ENCODE results near the gene GNAQ. TPM values are rescaled to one million over a fixed set of nuclear protein-coding genes. Genes with fewer than 3 reads are reported as not detected.
A peak's percentile ranks its signal among the peaks of the same experiment; 100 is the strongest.

The GNAQ gene
- polyA plus RNA-seq, 2 of the 4 experiments (the other 2 are of a cell fraction): 17.9 to 60.0 TPM

DNA sequence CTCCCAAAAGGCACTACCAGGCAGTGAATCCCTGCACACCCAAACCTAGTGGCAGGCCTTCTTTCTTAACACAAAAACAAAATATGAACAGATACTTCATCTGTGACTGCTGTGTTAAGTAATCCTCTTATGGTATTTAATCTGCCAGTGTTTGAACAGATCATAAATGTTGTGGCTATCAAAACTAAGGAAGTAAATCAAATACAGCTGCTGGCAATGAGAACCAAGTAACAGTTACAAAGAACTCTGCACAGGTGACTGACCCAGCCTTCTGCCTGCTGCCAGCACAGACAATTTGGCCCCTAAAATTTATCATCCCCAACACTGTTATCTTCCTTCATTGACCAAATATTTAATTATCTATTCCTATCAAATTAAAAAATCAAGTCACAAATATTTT is 78.0 kb downstream of the GNAQ start:
- ChIA-PET CTCF (no interaction called here), POLR2A (no interaction called here)
- Histone ChIP-seq H3K27ac (no peak overlapping the region), H3K4me3 (no peak overlapping the region), H3K4me2 (peak overlapping the region; percentile 54), H3K9me3 (no peaks in the 10 kb centered on the region), H3K4me1 (peaks cover 29% of the 10 kb centered on the region)
- DNase-seq (ENCODE audit: low read depth in 1 of 2, low spot score in 1 of 2) (no peak), ATAC-seq (peak; percentile 26 to 34; a peak in 3 of 6 replicates), FAIRE-seq (no peak)
- no peak for TF ChIP-seq ESRRA (IDR thresholded peaks at IDR 0.05; ENCODE audit: borderline replicate concordance, low read length)
- no peak for TF ChIP-seq FOSL2 (IDR thresholded peaks at IDR 0.05)
- TF ChIP-seq FOSL2 (CRISPR knock-in tag; IDR thresholded peaks at IDR 0.05): no peak
- no peak for TF ChIP-seq TFCP2L1 (CRISPR knock-in tag; IDR thresholded peaks at IDR 0.05)
- no peak for TF ChIP-seq RNF2 (IDR thresholded peaks at IDR 0.05; ENCODE audit: borderline replicate concordance, low read depth)
- no peak for TF ChIP-seq RAD21 (conservative IDR thresholded peaks at IDR 0.05 in 1 of 2, IDR thresholded peaks at IDR 0.05 in 1 of 2)
- TF ChIP-seq EHF (CRISPR knock-in tag; IDR thresholded peaks at IDR 0.05): no peak
- TF ChIP-seq BHLHE40 (IDR thresholded peaks at IDR 0.05; ENCODE audit: low read depth, low read length): no peak
- TF ChIP-seq FOSB (CRISPR knock-in tag; IDR thresholded peaks at IDR 0.05): no peak
- no peak for TF ChIP-seq BCL3 (IDR thresholded peaks at IDR 0.05)
- no peak for TF ChIP-seq HEYL (CRISPR knock-in tag; IDR thresholded peaks at IDR 0.05)
- no peak for TF ChIP-seq ZFP36 (IDR thresholded peaks at IDR 0.05; ENCODE audit: borderline replicate concordance, partially characterized antibody)
- TF ChIP-seq, protein P1, sequence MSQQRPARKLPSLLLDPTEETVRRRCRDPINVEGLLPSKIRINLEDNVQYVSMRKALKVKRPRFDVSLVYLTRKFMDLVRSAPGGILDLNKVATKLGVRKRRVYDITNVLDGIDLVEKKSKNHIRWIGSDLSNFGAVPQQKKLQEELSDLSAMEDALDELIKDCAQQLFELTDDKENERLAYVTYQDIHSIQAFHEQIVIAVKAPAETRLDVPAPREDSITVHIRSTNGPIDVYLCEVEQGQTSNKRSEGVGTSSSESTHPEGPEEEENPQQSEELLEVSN (IDR thresholded peaks at IDR 0.05; ENCODE audit: borderline replicate concordance, low read depth): no peak
- TF ChIP-seq CEBPB (IDR thresholded peaks at IDR 0.05): no peak
- TF ChIP-seq SREBF2 (IDR thresholded peaks at IDR 0.05): no peak
- TF ChIP-seq NPAS2 (CRISPR knock-in tag; IDR thresholded peaks at IDR 0.05; ENCODE audit: borderline replicate concordance): no peak
- no peak for TF ChIP-seq HOXA7 (CRISPR knock-in tag; IDR thresholded peaks at IDR 0.05)
- no peak for TF ChIP-seq SMC3 (IDR thresholded peaks at IDR 0.05)
- TF ChIP-seq PBX3 (IDR thresholded peaks at IDR 0.05): no peak

DNA sequence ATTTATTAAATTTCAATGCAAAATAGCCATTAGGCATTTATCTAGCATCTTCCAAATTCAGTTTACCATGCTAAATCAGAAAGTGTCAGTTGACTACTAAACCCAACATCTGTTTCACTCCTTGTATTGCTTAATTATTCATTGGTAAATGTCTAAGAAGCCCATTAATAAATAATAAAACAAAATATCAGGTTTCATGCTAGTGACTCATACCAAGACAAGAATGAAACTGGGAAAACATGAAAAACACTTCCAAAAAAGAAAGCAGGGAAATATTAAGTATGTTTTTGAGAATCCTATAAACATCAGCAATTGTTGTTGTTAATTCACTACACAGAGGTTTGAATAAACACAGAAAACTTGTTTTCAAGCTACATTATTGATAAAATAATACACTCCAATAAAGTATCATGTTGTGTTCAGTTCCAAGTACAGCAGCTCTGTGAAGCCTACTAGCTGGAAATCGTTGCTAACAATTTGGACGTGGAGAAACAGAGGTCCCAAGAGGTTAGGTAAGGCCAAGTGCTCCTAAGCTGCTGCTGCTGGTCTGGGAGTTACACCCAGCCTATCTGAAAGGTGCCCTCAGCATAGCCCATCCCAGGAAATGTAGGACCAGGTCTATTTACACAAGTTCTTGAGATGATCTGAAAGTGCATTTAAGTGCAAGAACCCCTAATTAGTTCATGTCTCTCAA is 78.8 kb downstream of the GNAQ start:
- TF ChIP-seq PBX3 (IDR thresholded peaks at IDR 0.05) (no peak), FOSL2 (IDR thresholded peaks at IDR 0.05) (no peak), FOSL2 (CRISPR knock-in tag; IDR thresholded peaks at IDR 0.05) (peak; percentile 25; the same call in 1 of the 2 replicates)
- DNase-seq (ENCODE audit: low read depth in 1 of 2, low spot score in 1 of 2) (no peak), FAIRE-seq (no peak), ATAC-seq (peak in 1 of 2 experiments; percentile 48; a peak in 3 of 6 replicates)
- Histone ChIP-seq H3K4me1 (peaks cover 29% of the 10 kb centered on the region), H3K4me3 (no peak overlapping the region), H3K9me3 (no peaks in the 10 kb centered on the region), H3K27ac (0 out of 6 replicates have a peak overlapping the region, but pooled peaks of 1 of the 2 experiments have one; percentile 34), H3K4me2 (peak overlapping the region; percentile 54)
- WGBS (ENCODE audit: missing lambda C conversion rate): 33% methylated on average over 2 of the region's 2 CpGs
- POLR2A ChIA-PET: no interaction called here
- CTCF ChIA-PET: interaction anchor here (1.3 to 1.6 kb wide), 2 partner anchors 24 to 82 kb away, joined by 3 to 4 read pairs; no protein-coding TSS in a partner anchor

DNA sequence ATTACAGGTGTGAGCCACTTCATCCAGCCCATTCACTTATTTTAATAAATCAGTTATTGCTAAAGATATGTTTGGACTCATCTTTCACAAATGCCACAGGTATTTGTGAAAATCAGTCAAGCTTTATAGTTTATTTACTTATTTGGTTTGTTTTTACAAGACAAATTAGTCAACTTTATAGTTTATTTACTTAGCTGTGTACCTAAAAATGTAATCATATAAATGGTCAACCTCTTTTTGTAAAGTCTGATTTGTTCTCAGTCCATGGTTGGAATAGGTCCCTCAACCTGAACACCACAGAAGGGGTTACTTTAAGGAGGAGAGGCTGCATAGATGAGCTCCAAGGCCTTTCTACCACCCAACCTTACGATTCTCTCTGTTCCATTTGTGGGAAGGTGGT is 80.2 kb downstream of the GNAQ start:
- ChIA-PET CTCF (interaction anchor here (1.0 to 1.3 kb wide), 2 partner anchors 26 to 95 kb away, joined by 3 to 4 read pairs; no protein-coding TSS in a partner anchor), POLR2A (no interaction called here)
- TF ChIP-seq POLR2A (IDR thresholded peaks at IDR 0.05; ENCODE audit: low read length): no peak
- TF ChIP-seq, protein P1 (IDR thresholded peaks at IDR 0.05; ENCODE audit: borderline replicate concordance, low read depth): no peak
- TF ChIP-seq HOXA7 (CRISPR knock-in tag; IDR thresholded peaks at IDR 0.05): no peak
- TF ChIP-seq SMC3 (IDR thresholded peaks at IDR 0.05): no peak
- no peak for TF ChIP-seq JUNB (IDR thresholded peaks at IDR 0.05)
- TF ChIP-seq KDM5A (IDR thresholded peaks at IDR 0.05): no peak
- no peak for TF ChIP-seq CHD4 (IDR thresholded peaks at IDR 0.05; ENCODE audit: borderline replicate concordance)
- no peak for TF ChIP-seq ELK1 (IDR thresholded peaks at IDR 0.05; ENCODE audit: low read depth, low read length)
- TF ChIP-seq HEYL (CRISPR knock-in tag; IDR thresholded peaks at IDR 0.05): no peak
- TF ChIP-seq ZSCAN20 (CRISPR knock-in tag; IDR thresholded peaks at IDR 0.05): no peak
- TF ChIP-seq POLR2AphosphoS2 (conservative IDR thresholded peaks at IDR 0.05; ENCODE audit: low read length): no peak
- no peak for TF ChIP-seq FOSL2 (IDR thresholded peaks at IDR 0.05)
- TF ChIP-seq FOSL2 (CRISPR knock-in tag; IDR thresholded peaks at IDR 0.05): no peak
- TF ChIP-seq NR3C1 (IDR thresholded peaks at IDR 0.05): no peak
- TF ChIP-seq, protein P2, sequence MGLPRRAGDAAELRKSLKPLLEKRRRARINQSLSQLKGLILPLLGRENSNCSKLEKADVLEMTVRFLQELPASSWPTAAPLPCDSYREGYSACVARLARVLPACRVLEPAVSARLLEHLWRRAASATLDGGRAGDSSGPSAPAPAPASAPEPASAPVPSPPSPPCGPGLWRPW (IDR thresholded peaks at IDR 0.05): no peak

More for the DNA sequence above, 80.2 kb downstream of the GNAQ start:
- FAIRE-seq: no peak
- WGBS (ENCODE audit: missing lambda C conversion rate): 94% methylated on average over 1 of the region's 1 CpG
- Histone ChIP-seq H3K4me2 (no peak overlapping the region), H3K9me3 (no peaks in the 10 kb centered on the region), H3K4me1 (peaks cover 36% of the 10 kb centered on the region), H3K4me3 (no peak overlapping the region), H3K27ac (no peak overlapping the region)
- DNase-seq (ENCODE audit: low read depth in 1 of 2, low spot score in 1 of 2): no peak
- ATAC-seq: no peak
